ENCODE results near the gene FAU. TPM values are rescaled to one million over a fixed set of nuclear protein-coding genes. Genes with fewer than 3 reads are reported as not detected.
A peak's percentile ranks its signal among the peaks of the same experiment; 100 is the strongest.

FAU gene
- total RNA-seq, 1 experiment from 2014 or later: 650 TPM

DNA sequence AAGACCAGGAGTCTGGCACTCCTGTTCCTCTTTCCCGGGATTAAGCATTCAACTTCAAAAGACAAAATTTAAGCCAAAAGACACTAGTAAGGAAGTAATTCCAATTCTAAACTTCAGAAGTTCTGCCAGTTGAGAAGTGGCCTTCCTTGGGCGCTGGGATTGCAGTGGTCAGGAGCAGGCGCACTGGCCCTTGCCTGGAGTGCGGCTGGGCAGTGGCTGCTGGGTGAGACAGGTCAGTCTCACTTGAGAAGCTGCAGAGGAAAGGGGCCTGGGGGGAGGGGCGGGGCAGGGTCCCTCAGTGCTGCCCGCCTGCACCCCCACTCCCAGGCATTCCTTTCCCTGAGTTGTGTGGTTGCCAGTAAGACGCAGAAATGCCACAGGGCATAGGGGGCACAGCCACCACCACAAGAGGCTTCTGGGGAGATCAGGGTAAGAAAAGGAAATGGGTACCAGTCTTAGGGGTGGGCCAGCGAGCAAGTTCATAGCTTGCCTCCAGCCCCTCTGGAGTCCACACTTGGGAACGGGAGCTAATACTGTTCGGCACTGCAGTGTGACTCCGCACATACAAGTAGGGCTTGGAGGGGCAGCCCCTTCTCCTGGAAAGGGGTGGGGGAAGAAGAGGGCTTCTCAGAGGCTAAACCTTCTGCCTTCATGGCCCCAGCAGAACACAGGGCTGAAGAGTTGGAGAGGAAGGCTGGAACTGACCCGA is 5.7 kb upstream of the FAU start:
- CTCF ChIA-PET: no interaction called here
- DNase-seq: no peak
- Mint-ChIP-seq H3K36me3 (ENCODE audit: insufficient read depth, unreplicated experiment) (peaks cover 85% of the 10 kb centered on the region), H3K27ac (ENCODE audit: unreplicated experiment) (no peak overlapping the region), H3K4me1 (ENCODE audit: low read depth, unreplicated experiment) (peaks cover 10% of the 10 kb centered on the region), H3K4me3 (ENCODE audit: low read depth, unreplicated experiment) (no peak overlapping the region), H3K27me3 (ENCODE audit: unreplicated experiment) (no peaks in the 10 kb centered on the region), H3K9me3 (ENCODE audit: low read depth, unreplicated experiment) (no peaks in the 10 kb centered on the region)
- TF ChIP-seq, protein P1, sequence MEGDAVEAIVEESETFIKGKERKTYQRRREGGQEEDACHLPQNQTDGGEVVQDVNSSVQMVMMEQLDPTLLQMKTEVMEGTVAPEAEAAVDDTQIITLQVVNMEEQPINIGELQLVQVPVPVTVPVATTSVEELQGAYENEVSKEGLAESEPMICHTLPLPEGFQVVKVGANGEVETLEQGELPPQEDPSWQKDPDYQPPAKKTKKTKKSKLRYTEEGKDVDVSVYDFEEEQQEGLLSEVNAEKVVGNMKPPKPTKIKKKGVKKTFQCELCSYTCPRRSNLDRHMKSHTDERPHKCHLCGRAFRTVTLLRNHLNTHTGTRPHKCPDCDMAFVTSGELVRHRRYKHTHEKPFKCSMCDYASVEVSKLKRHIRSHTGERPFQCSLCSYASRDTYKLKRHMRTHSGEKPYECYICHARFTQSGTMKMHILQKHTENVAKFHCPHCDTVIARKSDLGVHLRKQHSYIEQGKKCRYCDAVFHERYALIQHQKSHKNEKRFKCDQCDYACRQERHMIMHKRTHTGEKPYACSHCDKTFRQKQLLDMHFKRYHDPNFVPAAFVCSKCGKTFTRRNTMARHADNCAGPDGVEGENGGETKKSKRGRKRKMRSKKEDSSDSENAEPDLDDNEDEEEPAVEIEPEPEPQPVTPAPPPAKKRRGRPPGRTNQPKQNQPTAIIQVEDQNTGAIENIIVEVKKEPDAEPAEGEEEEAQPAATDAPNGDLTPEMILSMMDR (IDR thresholded peaks at IDR 0.05; ENCODE audit: unreplicated experiment): no peak
- BruUV-seq (replicated peaks): no TSS peak
- intact Hi-C loops (cut with micrococcal nuclease; ENCODE audit: unreplicated experiment): no loop called here

DNA sequence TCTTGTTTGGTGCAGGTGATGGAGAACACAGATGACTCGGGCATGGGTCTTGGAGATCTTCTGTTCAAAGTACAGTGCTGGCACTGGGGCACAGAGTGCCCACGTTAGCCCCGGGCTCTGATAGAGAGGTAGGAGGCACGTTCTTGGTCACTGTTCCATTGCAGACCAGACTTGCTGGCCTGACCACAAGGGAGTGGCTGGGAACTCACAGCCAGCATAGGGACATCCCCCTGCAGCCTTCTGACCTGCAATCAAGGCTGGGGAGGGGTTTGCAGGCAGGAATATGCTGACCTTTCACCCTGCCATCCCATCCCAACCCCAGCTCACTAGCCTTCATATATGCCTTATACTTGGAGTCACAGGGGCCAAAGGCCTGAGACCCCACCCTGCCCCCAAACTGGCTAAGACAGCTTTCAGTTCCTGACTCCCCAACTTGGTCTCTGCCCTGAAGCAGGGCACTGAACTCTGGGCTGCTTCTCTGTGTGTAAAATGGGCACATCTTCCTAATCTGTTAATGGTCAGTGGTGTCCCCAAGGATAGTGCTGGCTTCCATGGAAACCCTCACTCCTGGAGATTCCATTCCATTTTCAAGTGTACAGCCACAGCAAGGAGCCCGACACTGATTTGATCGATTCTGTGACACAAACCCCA is 4.8 kb upstream of the FAU start:
- H3K4me1 Mint-ChIP-seq (ENCODE audit: low read depth, unreplicated experiment): peaks cover 8% of the 10 kb centered on the region
- H3K4me3 Mint-ChIP-seq (ENCODE audit: low read depth, unreplicated experiment): no peak overlapping the region
- H3K27ac Mint-ChIP-seq (ENCODE audit: unreplicated experiment): no peak overlapping the region
- peaks cover 85% of the 10 kb centered on the region for H3K36me3 Mint-ChIP-seq (ENCODE audit: insufficient read depth, unreplicated experiment)
- CTCF ChIA-PET: no interaction called here
- TF ChIP-seq, protein P1 (IDR thresholded peaks at IDR 0.05; ENCODE audit: unreplicated experiment): no peak
- H3K9me3 Mint-ChIP-seq (ENCODE audit: low read depth, unreplicated experiment): no peaks in the 10 kb centered on the region
- BruUV-seq (replicated peaks): no TSS peak
- DNase-seq: no peak
- intact Hi-C loops (cut with micrococcal nuclease; ENCODE audit: unreplicated experiment): no loop called here
- no peaks in the 10 kb centered on the region for H3K27me3 Mint-ChIP-seq (ENCODE audit: unreplicated experiment)

DNA sequence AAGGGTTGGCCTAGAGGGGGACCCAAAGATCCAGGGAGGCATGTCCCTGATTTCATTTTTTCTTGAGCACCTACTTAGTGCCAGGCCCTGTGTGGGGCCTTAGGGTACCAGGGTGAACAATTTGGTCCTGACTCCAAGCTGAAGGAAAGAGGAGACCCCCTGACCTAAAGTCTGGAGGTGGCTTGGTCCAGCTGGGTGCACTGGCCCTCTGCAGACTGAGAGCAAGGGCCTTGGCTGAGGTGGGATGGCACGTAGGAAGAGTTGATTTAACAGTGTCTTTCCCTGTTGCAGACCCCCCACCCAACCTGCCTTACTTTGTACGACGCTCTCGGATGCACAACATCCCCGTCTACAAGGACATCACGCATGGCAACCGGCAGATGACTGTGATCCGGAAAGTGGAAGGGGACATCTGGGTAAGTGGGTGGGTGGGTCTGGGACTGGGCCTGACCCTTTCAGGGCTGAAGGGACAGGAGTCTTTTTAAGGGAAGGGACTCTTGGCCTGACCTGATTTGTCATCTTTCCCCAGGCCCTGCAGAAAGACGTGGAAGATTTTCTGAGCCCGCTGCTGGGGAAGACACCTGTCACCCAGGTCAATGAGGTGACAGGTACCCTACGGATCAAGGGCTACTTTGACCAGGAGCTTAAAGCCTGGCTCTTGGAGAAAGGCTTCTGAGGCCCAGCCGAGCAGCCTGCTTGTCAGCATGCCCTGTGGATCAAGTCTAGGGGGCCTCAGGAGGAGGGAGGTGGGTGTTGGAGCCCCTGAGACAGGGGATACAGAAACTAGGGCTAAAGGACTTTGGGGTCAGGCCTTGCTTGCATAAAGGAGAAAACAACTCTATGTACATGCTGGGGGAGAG is 3.5 kb upstream of the FAU start:
- intact Hi-C loops (cut with micrococcal nuclease; ENCODE audit: unreplicated experiment): no loop called here
- TF ChIP-seq, protein P1 (IDR thresholded peaks at IDR 0.05; ENCODE audit: unreplicated experiment): no peak
- H3K27me3 Mint-ChIP-seq (ENCODE audit: unreplicated experiment): no peaks in the 10 kb centered on the region
- BruUV-seq (replicated peaks): no TSS peak
- CTCF ChIA-PET: no interaction called here
- no peaks in the 10 kb centered on the region for H3K9me3 Mint-ChIP-seq (ENCODE audit: low read depth, unreplicated experiment)
- H3K36me3 Mint-ChIP-seq (ENCODE audit: insufficient read depth, unreplicated experiment): peaks cover 85% of the 10 kb centered on the region
- DNase-seq: no peak
- H3K27ac Mint-ChIP-seq (ENCODE audit: unreplicated experiment): no peak overlapping the region
- H3K4me3 Mint-ChIP-seq (ENCODE audit: low read depth, unreplicated experiment): no peak overlapping the region
- H3K4me1 Mint-ChIP-seq (ENCODE audit: low read depth, unreplicated experiment): peaks cover 16% of the 10 kb centered on the region

DNA sequence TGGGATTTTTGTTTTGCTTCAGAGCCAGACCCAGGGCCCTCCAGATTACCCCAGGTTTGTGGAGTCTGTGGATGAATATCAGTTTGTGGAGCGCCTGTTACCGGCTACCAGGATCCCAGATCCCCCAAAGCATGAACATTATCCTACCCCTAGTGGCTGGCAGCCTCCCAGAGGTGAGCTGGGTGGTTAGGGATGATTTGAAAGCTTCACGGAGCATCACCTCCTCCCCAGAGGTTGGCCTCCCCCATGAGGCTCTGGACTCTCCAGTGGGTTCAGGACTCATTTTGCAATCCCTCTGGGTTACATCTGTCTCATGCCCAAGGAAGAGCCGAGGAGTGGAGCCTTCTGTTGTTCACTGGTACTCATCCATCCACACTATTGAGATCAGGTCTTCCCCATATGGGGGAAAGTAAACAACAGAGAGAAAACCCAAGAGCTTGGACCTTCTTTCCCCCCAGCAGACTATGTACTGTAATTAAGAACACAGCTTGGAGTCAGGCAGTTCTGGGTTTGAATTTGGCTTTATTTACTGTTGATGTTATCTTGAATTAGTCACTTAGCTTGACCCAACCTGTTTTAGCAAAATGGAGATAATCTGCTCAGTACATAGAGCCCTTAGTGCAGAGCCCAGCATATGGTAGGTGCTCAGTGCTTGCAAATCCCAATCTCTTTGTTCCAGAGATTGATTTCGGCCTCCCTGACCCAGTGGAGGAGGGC is 2.7 kb upstream of the FAU start:
- H3K4me3 Mint-ChIP-seq (ENCODE audit: low read depth, unreplicated experiment): peak overlapping the region; percentile 36
- TSS peak; percentile 6 for BruUV-seq (replicated peaks)
- TF ChIP-seq, protein P1 (IDR thresholded peaks at IDR 0.05; ENCODE audit: unreplicated experiment): no peak
- no peaks in the 10 kb centered on the region for H3K27me3 Mint-ChIP-seq (ENCODE audit: unreplicated experiment)
- no peak for DNase-seq
- H3K27ac Mint-ChIP-seq (ENCODE audit: unreplicated experiment): no peak overlapping the region
- no peaks in the 10 kb centered on the region for H3K9me3 Mint-ChIP-seq (ENCODE audit: low read depth, unreplicated experiment)
- CTCF ChIA-PET: no interaction called here
- intact Hi-C loops (cut with micrococcal nuclease; ENCODE audit: unreplicated experiment): no loop called here
- peaks cover 19% of the 10 kb centered on the region for H3K4me1 Mint-ChIP-seq (ENCODE audit: low read depth, unreplicated experiment)
- peaks cover 86% of the 10 kb centered on the region for H3K36me3 Mint-ChIP-seq (ENCODE audit: insufficient read depth, unreplicated experiment)
